ENCODE measurements around the gene SLC35A2. TPM values are rescaled to one million over a fixed set of nuclear protein-coding genes. Genes with fewer than 3 reads are reported as not detected.

The SLC35A2 gene
- total RNA-seq, 1 experiment from 2014 or later = 35.0 TPM

DNA sequence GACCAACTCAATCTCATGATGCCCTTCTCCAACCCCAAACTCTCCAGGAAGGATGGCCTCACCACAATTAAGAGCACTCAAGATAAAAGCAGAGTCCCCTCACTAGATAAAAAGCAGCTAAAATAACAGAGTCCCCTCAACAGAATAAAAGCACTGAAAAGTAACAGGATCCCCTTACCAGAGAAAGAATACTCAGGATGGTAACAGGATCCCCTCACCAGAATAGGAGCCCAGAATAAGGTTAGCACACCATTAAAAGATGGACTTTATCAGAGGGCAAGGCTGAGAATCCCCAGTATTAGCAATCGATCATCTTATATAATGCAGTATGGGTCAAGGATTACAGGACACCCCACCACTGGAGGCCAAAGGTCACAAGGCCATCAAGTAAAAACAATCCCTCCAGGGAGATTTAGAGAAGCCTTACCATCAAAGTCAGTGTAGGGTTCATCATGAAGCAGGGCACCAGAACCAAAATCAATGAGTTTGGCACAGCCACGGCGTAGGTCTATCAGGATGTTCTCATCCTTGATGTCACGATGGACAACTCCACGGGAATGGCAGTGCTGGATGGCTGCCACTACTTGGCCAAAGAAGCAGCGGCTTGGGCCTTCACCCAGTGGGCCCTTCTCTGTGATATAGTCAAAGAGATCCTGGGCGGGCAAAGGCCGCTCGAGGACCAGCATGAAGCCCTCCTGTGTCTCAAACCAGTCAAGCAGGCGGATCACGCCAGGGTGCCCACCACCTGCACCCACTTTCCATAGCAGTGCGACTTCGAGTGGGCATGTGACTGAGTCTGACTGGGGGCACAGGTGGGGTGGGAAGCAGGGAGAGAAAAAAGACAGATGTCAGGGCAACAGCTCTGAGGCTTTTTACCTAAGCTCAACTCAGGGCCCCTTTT, 3.4 kb upstream of the SLC35A2 start:
- Histone ChIP-seq H3K4me2 (ENCODE audit: low read length) (no peak overlapping the region), H3K79me2 (ENCODE audit: insufficient read depth, low read length) (peaks cover 48% of the 10 kb centered on the region), H3K27ac (ENCODE audit: low read depth, low read length) (no peak overlapping the region), H3K4me1 (ENCODE audit: control insufficient read depth in 1 of 2, insufficient read depth in 2 of 2, low read length in 2 of 2) (peaks cover 5 to 32% of the 10 kb centered on the region in 2 experiments), H3K27me3 (ENCODE audit: insufficient read depth, low read length) (no peaks in the 10 kb centered on the region), H3K9ac (ENCODE audit: low read length) (no peak overlapping the region), H4K20me1 (ENCODE audit: insufficient read depth) (no peaks in the 10 kb centered on the region), H3K4me3 (replicated peaks in 1 of 2; ENCODE audit: low read depth in 1 of 2, low read length in 2 of 2) (no peak overlapping the region), H3K36me3 (ENCODE audit: control insufficient read depth in 1 of 2, insufficient read depth in 2 of 2, low read length in 2 of 2) (peaks cover 7 to 12% of the 10 kb centered on the region in 2 experiments; a peak in 3 of 4 replicates), H3K9me2 (ENCODE audit: insufficient read depth) (no peaks in the 10 kb centered on the region), H3K9me3 (ENCODE audit: control insufficient read depth in 1 of 2, insufficient read depth in 1 of 2, low read depth in 1 of 2, low read length in 2 of 2) (no peaks in the 10 kb centered on the region), H2AFZ (ENCODE audit: low read depth, low read length, poor library complexity, severe bottlenecking) (no peak overlapping the region)
- ATAC-seq = no peak
- intact Hi-C loops (cut with micrococcal nuclease) = loop anchor here (5.0 kb wide), 1 partner anchor 153 kb away; the partner anchor contains the start of gene GLOD5
- ChIA-PET POLR2A (no interaction called here), RAD21 (ENCODE audit: low non-redundant PET in 1 of 2, low total read pairs in 2 of 2, uncharacterized antibody in 2 of 2, unreplicated experiment in 2 of 2) (no interaction called here), CTCF (no interaction called here)
- DNase-seq (ENCODE audit: low read depth, low spot score) = no peak
- no TSS peak for BruUV-seq (replicated peaks)
- TF ChIP-seq, protein P1, sequence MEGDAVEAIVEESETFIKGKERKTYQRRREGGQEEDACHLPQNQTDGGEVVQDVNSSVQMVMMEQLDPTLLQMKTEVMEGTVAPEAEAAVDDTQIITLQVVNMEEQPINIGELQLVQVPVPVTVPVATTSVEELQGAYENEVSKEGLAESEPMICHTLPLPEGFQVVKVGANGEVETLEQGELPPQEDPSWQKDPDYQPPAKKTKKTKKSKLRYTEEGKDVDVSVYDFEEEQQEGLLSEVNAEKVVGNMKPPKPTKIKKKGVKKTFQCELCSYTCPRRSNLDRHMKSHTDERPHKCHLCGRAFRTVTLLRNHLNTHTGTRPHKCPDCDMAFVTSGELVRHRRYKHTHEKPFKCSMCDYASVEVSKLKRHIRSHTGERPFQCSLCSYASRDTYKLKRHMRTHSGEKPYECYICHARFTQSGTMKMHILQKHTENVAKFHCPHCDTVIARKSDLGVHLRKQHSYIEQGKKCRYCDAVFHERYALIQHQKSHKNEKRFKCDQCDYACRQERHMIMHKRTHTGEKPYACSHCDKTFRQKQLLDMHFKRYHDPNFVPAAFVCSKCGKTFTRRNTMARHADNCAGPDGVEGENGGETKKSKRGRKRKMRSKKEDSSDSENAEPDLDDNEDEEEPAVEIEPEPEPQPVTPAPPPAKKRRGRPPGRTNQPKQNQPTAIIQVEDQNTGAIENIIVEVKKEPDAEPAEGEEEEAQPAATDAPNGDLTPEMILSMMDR (IDR thresholded peaks at IDR 0.05 in 2 of 3, conservative IDR thresholded peaks at IDR 0.05 in 1 of 3; ENCODE audit: borderline replicate concordance in 1 of 3, insufficient read depth in 1 of 3, low read depth in 2 of 3, low read length in 2 of 3) = no peak
- no peak for TF ChIP-seq TCF7L2 (IDR thresholded peaks at IDR 0.05; ENCODE audit: borderline replicate concordance, extremely low read depth, insufficient read depth, insufficient read length)

DNA sequence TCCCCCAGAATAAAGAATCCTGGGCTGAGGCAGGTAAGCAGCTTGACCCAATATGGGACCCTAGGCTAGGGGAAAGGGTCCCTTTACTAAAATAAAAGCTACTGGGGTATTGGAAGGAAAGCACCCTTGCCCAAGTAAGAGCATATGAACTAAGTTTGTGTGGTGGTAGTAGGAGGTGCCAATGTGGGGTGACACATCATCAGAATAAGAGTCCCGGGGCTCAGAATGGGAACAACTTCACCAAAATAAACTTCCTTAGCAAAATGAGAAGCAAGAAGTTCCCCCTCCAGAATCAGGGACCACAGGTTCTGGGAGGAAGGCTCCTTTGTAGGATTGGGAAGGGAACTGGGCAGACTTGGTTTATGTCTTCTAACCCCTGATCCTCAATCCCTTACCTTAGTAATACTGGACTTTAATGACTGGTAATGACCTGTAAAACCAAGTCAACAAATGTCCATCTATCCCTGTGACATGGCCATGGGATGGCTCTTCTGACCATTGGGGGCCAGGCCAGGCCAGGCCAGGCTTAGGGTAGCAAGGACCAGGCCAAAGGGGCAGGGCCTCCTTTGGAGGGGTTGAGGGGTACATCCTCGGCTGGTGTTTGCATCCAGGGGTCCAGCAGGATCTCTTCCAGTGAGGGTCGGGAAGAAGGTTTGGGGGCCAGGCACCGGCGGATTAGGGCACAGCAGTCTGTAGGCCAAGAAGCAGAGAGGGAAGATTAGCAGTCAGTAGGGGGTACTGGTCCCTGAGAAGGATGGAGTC, 2.3 kb upstream of the SLC35A2 start:
- TF ChIP-seq, protein P2, sequence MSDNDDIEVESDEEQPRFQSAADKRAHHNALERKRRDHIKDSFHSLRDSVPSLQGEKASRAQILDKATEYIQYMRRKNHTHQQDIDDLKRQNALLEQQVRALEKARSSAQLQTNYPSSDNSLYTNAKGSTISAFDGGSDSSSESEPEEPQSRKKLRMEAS (IDR thresholded peaks at IDR 0.05) = no peak
- TF ChIP-seq SIN3A (IDR thresholded peaks at IDR 0.05; ENCODE audit: low read depth) (no peak), POLR2AphosphoS5 (IDR thresholded peaks at IDR 0.05; ENCODE audit: low read depth, low read length) (no peak), ZNF274 (IDR thresholded peaks at IDR 0.05; ENCODE audit: low read depth, low read length) (no peak), JUND (IDR thresholded peaks at IDR 0.05) (no peak), RAD21 (IDR thresholded peaks at IDR 0.05; ENCODE audit: low read depth) (no peak), EZH2phosphoT487 (IDR thresholded peaks at IDR 0.05; ENCODE audit: borderline replicate concordance) (no peak), POLR2A (IDR thresholded peaks at IDR 0.05; ENCODE audit: borderline replicate concordance, extremely low read depth, insufficient read depth, insufficient read length) (no peak)
- no peak overlapping the region for H3K27ac ChIP-seq (ENCODE audit: low read depth, low read length)
- H3K27me3 ChIP-seq (ENCODE audit: insufficient read depth, low read length) = no peaks in the 10 kb centered on the region
- RAD21 ChIA-PET (ENCODE audit: low non-redundant PET in 1 of 2, low total read pairs in 2 of 2, uncharacterized antibody in 2 of 2, unreplicated experiment in 2 of 2) = no interaction called here
- no peak overlapping the region for H3K4me2 ChIP-seq (ENCODE audit: low read length)
- ATAC-seq (no peak), DNase-seq (ENCODE audit: low read depth, low spot score) (no peak)
- BruUV-seq (replicated peaks) = no TSS peak
- no peaks in the 10 kb centered on the region for H4K20me1 ChIP-seq (ENCODE audit: insufficient read depth)
- H3K9me3 ChIP-seq (ENCODE audit: control insufficient read depth in 1 of 2, insufficient read depth in 1 of 2, low read depth in 1 of 2, low read length in 2 of 2) = no peaks in the 10 kb centered on the region
- H3K4me1 ChIP-seq (ENCODE audit: control insufficient read depth in 1 of 2, insufficient read depth in 2 of 2, low read length in 2 of 2) = peaks cover 2 to 25% of the 10 kb centered on the region in 2 experiments
- intact Hi-C loops (cut with micrococcal nuclease) = no loop called here
- no peak overlapping the region for H3K9ac ChIP-seq (ENCODE audit: low read length)
- no peak overlapping the region for H3K4me3 ChIP-seq (replicated peaks in 1 of 2; ENCODE audit: low read depth in 1 of 2, low read length in 2 of 2)
- no peak overlapping the region for H2AFZ ChIP-seq (ENCODE audit: low read depth, low read length, poor library complexity, severe bottlenecking)
- CTCF ChIA-PET = no interaction called here
- POLR2A ChIA-PET = no interaction called here
- peaks cover 7 to 12% of the 10 kb centered on the region in 2 experiments; a peak in 3 of 4 replicates for H3K36me3 ChIP-seq (ENCODE audit: control insufficient read depth in 1 of 2, insufficient read depth in 2 of 2, low read length in 2 of 2)
- peaks cover 58% of the 10 kb centered on the region for H3K79me2 ChIP-seq (ENCODE audit: insufficient read depth, low read length)
- no peaks in the 10 kb centered on the region for H3K9me2 ChIP-seq (ENCODE audit: insufficient read depth)
